K562 (cell line): ENCODE data around the gene PHF10.

ENCODE experiments used
- EP300 ChIP-seq: IDR thresholded peaks from 2 replicates; pipeline ENCODE4 v1.6.1; 2012; ENCODE audit warnings: low read length, improper control_type of control experiment
- MAZ ChIP-seq, 2 experiments: fragments of 450-650 bp in 1 of 2; sonication (generic) in 1 of 2; formaldehyde crosslinking; IDR thresholded peaks in 1 of 2; conservative IDR thresholded peaks in 1 of 2; 2 replicates each; pipeline versions ENCODE4 v1.4.0 to v1.5.0; 2020; ENCODE audit warnings: mild to moderate bottlenecking in 1 of 2, missing genetic modification reagents in 1 of 2
- TF ChIP-seq, protein P1 (sequence below), 2 experiments: fragments of 450-650 bp in 1 of 2; IDR thresholded peaks; 2 replicates each; pipeline ENCODE4 v1.6.1; 2011 to 2017; ENCODE audit warnings: low read depth in 2 of 2, antibody characterized with exemption in 1 of 2, borderline replicate concordance in 1 of 2, low read length in 1 of 2, mild to moderate bottlenecking in 1 of 2, mixed read lengths in 1 of 2; ENCODE audit not compliant: control insufficient read depth in 1 of 2
- TF ChIP-seq, protein P2 (sequence below): fragments of 450-650 bp; formaldehyde crosslinking; IDR thresholded peaks from 2 replicates; pipeline ENCODE4 v1.4.0; 2022; ENCODE audit warnings: missing genetic modification characterization
- TF ChIP-seq, protein P3 (sequence below): fragments of 250-450 bp; sonication (Bioruptor Pico); IDR thresholded peaks from 2 replicates; pipeline ENCODE4 v1.5.0; 2022; ENCODE audit warnings: mild to moderate bottlenecking
- TF ChIP-seq, protein P4 (sequence below): sonication (generic); formaldehyde crosslinking; IDR thresholded peaks from 2 replicates; pipeline ENCODE4 v1.5.0; 2020; ENCODE audit warnings: missing genetic modification reagents
- TF ChIP-seq, protein P5 (sequence below): fragments of 250-450 bp; sonication (Bioruptor Pico); IDR thresholded peaks from 2 replicates; pipeline ENCODE4 v1.4.0; 2020
- TF ChIP-seq, protein P6 (sequence below), 3 experiments: IDR thresholded peaks in 2 of 3; conservative IDR thresholded peaks in 1 of 3; 2 replicates each; pipeline ENCODE4 v1.5.1; 2011 to 2012; ENCODE audit warnings: low read length in 3 of 3, mild to moderate bottlenecking in 3 of 3, control low read depth in 2 of 3, improper control_type of control experiment in 1 of 3, inconsistent platforms in 1 of 3, low read depth in 1 of 3, mixed read lengths in 1 of 3, moderate library complexity in 1 of 3; ENCODE audit not compliant: insufficient read depth in 2 of 3

DNA sequence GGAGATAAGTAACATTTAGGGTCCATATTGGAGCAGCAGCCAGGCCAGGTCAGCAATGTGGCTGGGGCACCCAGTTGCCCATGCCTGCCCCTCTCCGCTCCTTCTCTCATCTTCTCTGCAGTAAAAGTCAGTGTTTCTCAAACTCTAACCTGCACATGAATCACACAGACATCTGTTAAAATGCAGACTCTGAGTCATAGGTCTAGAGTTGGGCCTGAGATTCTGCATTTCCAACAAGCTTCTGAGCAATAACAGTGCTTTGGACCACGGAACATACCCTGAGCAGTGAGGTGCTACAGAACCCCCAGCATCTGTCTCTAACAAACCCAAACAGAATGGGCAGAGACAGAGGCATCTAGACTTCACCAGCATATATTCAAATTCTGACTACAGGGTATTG lies 10.1 kb downstream of the PHF10 start:
- TF ChIP-seq MAZ (CRISPR knock-in tag; conservative IDR thresholded peaks at IDR 0.05 in 1 of 2, IDR thresholded peaks at IDR 0.05 in 1 of 2) (no peak), EP300 (no peak)
- TF ChIP-seq, protein P1, sequence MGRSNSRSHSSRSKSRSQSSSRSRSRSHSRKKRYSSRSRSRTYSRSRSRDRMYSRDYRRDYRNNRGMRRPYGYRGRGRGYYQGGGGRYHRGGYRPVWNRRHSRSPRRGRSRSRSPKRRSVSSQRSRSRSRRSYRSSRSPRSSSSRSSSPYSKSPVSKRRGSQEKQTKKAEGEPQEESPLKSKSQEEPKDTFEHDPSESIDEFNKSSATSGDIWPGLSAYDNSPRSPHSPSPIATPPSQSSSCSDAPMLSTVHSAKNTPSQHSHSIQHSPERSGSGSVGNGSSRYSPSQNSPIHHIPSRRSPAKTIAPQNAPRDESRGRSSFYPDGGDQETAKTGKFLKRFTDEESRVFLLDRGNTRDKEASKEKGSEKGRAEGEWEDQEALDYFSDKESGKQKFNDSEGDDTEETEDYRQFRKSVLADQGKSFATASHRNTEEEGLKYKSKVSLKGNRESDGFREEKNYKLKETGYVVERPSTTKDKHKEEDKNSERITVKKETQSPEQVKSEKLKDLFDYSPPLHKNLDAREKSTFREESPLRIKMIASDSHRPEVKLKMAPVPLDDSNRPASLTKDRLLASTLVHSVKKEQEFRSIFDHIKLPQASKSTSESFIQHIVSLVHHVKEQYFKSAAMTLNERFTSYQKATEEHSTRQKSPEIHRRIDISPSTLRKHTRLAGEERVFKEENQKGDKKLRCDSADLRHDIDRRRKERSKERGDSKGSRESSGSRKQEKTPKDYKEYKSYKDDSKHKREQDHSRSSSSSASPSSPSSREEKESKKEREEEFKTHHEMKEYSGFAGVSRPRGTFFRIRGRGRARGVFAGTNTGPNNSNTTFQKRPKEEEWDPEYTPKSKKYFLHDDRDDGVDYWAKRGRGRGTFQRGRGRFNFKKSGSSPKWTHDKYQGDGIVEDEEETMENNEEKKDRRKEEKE (IDR thresholded peaks at IDR 0.05; ENCODE audit: borderline replicate concordance in 1 of 2, control insufficient read depth in 1 of 2, low read depth in 2 of 2, low read length in 1 of 2): no peak
- TF ChIP-seq, protein P2, sequence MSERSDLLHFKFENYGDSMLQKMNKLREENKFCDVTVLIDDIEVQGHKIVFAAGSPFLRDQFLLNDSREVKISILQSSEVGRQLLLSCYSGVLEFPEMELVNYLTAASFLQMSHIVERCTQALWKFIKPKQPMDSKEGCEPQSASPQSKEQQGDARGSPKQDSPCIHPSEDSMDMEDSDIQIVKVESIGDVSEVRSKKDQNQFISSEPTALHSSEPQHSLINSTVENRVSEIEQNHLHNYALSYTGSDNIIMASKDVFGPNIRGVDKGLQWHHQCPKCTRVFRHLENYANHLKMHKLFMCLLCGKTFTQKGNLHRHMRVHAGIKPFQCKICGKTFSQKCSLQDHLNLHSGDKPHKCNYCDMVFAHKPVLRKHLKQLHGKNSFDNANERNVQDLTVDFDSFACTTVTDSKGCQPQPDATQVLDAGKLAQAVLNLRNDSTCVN (CRISPR knock-in tag): no peak
- TF ChIP-seq, protein P3, sequence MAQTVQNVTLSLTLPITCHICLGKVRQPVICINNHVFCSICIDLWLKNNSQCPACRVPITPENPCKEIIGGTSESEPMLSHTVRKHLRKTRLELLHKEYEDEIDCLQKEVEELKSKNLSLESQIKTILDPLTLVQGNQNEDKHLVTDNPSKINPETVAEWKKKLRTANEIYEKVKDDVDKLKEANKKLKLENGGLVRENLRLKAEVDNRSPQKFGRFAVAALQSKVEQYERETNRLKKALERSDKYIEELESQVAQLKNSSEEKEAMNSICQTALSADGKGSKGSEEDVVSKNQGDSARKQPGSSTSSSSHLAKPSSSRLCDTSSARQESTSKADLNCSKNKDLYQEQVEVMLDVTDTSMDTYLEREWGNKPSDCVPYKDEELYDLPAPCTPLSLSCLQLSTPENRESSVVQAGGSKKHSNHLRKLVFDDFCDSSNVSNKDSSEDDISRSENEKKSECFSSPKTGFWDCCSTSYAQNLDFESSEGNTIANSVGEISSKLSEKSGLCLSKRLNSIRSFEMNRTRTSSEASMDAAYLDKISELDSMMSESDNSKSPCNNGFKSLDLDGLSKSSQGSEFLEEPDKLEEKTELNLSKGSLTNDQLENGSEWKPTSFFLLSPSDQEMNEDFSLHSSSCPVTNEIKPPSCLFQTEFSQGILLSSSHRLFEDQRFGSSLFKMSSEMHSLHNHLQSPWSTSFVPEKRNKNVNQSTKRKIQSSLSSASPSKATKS: no peak
- TF ChIP-seq, protein P4, sequence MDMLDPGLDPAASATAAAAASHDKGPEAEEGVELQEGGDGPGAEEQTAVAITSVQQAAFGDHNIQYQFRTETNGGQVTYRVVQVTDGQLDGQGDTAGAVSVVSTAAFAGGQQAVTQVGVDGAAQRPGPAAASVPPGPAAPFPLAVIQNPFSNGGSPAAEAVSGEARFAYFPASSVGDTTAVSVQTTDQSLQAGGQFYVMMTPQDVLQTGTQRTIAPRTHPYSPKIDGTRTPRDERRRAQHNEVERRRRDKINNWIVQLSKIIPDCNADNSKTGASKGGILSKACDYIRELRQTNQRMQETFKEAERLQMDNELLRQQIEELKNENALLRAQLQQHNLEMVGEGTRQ (CRISPR knock-in tag): no peak
- TF ChIP-seq, protein P5, sequence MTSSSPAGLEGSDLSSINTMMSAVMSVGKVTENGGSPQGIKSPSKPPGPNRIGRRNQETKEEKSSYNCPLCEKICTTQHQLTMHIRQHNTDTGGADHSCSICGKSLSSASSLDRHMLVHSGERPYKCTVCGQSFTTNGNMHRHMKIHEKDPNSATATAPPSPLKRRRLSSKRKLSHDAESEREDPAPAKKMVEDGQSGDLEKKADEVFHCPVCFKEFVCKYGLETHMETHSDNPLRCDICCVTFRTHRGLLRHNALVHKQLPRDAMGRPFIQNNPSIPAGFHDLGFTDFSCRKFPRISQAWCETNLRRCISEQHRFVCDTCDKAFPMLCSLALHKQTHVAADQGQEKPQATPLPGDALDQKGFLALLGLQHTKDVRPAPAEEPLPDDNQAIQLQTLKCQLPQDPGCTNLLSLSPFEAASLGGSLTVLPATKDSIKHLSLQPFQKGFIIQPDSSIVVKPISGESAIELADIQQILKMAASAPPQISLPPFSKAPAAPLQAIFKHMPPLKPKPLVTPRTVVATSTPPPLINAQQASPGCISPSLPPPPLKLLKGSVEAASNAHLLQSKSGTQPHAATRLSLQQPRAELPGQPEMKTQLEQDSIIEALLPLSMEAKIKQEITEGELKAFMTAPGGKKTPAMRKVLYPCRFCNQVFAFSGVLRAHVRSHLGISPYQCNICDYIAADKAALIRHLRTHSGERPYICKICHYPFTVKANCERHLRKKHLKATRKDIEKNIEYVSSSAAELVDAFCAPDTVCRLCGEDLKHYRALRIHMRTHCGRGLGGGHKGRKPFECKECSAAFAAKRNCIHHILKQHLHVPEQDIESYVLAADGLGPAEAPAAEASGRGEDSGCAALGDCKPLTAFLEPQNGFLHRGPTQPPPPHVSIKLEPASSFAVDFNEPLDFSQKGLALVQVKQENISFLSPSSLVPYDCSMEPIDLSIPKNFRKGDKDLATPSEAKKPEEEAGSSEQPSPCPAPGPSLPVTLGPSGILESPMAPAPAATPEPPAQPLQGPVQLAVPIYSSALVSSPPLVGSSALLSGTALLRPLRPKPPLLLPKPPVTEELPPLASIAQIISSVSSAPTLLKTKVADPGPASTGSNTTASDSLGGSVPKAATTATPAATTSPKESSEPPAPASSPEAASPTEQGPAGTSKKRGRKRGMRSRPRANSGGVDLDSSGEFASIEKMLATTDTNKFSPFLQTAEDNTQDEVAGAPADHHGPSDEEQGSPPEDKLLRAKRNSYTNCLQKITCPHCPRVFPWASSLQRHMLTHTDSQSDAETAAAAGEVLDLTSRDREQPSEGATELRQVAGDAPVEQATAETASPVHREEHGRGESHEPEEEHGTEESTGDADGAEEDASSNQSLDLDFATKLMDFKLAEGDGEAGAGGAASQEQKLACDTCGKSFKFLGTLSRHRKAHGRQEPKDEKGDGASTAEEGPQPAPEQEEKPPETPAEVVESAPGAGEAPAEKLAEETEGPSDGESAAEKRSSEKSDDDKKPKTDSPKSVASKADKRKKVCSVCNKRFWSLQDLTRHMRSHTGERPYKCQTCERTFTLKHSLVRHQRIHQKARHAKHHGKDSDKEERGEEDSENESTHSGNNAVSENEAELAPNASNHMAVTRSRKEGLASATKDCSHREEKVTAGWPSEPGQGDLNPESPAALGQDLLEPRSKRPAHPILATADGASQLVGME (CRISPR knock-in tag): no peak
- TF ChIP-seq, protein P6, sequence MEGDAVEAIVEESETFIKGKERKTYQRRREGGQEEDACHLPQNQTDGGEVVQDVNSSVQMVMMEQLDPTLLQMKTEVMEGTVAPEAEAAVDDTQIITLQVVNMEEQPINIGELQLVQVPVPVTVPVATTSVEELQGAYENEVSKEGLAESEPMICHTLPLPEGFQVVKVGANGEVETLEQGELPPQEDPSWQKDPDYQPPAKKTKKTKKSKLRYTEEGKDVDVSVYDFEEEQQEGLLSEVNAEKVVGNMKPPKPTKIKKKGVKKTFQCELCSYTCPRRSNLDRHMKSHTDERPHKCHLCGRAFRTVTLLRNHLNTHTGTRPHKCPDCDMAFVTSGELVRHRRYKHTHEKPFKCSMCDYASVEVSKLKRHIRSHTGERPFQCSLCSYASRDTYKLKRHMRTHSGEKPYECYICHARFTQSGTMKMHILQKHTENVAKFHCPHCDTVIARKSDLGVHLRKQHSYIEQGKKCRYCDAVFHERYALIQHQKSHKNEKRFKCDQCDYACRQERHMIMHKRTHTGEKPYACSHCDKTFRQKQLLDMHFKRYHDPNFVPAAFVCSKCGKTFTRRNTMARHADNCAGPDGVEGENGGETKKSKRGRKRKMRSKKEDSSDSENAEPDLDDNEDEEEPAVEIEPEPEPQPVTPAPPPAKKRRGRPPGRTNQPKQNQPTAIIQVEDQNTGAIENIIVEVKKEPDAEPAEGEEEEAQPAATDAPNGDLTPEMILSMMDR (IDR thresholded peaks at IDR 0.05 in 2 of 3, conservative IDR thresholded peaks at IDR 0.05 in 1 of 3; ENCODE audit: insufficient read depth in 2 of 3, low read depth in 1 of 3, low read length in 3 of 3): no peak
